ENCODE measurements around the gene CMTM4. TPM values are rescaled to one million over a fixed set of nuclear protein-coding genes. Genes with fewer than 3 reads are reported as not detected.

Gene CMTM4
- total and polyA plus RNA-seq, 2 experiments from 2014 or later, result 14.1 to 77.0 TPM

GRCh38 chr16:66717112-66717675 is 20.7 kb upstream of the CMTM4 start:
- TF ChIP-seq, protein P1, sequence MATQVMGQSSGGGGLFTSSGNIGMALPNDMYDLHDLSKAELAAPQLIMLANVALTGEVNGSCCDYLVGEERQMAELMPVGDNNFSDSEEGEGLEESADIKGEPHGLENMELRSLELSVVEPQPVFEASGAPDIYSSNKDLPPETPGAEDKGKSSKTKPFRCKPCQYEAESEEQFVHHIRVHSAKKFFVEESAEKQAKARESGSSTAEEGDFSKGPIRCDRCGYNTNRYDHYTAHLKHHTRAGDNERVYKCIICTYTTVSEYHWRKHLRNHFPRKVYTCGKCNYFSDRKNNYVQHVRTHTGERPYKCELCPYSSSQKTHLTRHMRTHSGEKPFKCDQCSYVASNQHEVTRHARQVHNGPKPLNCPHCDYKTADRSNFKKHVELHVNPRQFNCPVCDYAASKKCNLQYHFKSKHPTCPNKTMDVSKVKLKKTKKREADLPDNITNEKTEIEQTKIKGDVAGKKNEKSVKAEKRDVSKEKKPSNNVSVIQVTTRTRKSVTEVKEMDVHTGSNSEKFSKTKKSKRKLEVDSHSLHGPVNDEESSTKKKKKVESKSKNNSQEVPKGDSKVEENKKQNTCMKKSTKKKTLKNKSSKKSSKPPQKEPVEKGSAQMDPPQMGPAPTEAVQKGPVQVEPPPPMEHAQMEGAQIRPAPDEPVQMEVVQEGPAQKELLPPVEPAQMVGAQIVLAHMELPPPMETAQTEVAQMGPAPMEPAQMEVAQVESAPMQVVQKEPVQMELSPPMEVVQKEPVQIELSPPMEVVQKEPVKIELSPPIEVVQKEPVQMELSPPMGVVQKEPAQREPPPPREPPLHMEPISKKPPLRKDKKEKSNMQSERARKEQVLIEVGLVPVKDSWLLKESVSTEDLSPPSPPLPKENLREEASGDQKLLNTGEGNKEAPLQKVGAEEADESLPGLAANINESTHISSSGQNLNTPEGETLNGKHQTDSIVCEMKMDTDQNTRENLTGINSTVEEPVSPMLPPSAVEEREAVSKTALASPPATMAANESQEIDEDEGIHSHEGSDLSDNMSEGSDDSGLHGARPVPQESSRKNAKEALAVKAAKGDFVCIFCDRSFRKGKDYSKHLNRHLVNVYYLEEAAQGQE (IDR thresholded peaks at IDR 0.05; ENCODE audit: unreplicated experiment), result no peak
- TF ChIP-seq, protein P2, sequence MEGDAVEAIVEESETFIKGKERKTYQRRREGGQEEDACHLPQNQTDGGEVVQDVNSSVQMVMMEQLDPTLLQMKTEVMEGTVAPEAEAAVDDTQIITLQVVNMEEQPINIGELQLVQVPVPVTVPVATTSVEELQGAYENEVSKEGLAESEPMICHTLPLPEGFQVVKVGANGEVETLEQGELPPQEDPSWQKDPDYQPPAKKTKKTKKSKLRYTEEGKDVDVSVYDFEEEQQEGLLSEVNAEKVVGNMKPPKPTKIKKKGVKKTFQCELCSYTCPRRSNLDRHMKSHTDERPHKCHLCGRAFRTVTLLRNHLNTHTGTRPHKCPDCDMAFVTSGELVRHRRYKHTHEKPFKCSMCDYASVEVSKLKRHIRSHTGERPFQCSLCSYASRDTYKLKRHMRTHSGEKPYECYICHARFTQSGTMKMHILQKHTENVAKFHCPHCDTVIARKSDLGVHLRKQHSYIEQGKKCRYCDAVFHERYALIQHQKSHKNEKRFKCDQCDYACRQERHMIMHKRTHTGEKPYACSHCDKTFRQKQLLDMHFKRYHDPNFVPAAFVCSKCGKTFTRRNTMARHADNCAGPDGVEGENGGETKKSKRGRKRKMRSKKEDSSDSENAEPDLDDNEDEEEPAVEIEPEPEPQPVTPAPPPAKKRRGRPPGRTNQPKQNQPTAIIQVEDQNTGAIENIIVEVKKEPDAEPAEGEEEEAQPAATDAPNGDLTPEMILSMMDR (conservative IDR thresholded peaks at IDR 0.05; ENCODE audit: low read depth in 2 of 2), result peak; percentile 72 to 84
- peak; percentile 34; the same call in 1 of the 2 replicates for TF ChIP-seq POLR2AphosphoS5 (IDR thresholded peaks at IDR 0.05; ENCODE audit: low read depth)

DNA sequence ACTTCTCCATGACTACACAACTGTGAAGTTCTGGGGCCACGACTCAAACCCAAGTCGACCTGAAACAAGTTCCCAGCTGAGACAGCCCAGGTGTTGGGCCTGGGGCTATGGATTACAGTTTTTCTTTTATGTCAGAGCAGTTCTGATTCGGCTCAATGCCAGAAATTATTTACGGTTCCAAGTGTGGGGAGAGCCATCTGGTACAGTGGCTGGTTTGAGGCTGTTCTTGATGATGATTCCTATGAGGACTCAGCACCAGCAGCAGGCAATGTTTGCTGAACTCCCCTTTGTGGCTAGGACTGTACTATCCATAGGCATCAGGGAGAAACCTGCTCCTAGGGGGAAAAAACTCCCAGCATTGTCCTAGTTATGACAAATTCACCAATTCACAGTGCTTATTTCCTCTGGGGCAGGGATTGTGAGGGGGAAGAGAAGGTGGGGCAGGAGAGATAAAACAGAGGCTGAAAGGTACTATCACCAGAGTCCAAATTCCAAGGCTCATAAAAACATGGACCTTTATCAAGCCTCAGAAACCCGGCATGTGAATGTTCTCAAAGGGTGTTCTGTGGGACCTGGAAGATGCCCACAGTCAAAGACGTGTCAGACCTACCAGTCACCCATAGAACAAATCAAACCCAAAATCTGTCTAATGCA is 18.2 kb upstream of the CMTM4 start:
- no peaks in the 10 kb centered on the region for H4K20me1 ChIP-seq (replicated peaks; ENCODE audit: insufficient read depth)
- no peak overlapping the region for H3K27ac ChIP-seq (ENCODE audit: low read depth)
- no peak overlapping the region for H2AFZ ChIP-seq
- no peaks in the 10 kb centered on the region for H3K27me3 ChIP-seq (ENCODE audit: insufficient read depth)
- H3K4me2 ChIP-seq, result no peak overlapping the region
- H3K9me2 ChIP-seq (ENCODE audit: insufficient read depth), result no peaks in the 10 kb centered on the region
- H3F3A ChIP-seq (replicated peaks; ENCODE audit: low read depth), result peaks cover 12% of the 10 kb centered on the region
- no peaks in the 10 kb centered on the region for H3K4me1 Mint-ChIP-seq
- DNase-seq (ENCODE audit: low spot score) (no peak), ATAC-seq (no peak)
- H3K36me3 Mint-ChIP-seq (ENCODE audit: low read depth), result peaks cover 14% of the 10 kb centered on the region
- peaks cover 11% of the 10 kb centered on the region; the same call in 2 of the 3 replicates for H3K9me3 Mint-ChIP-seq
- H3K4me3 ChIP-seq, result no peak overlapping the region
- H3K4me1 ChIP-seq (ENCODE audit: insufficient read depth), result no peaks in the 10 kb centered on the region
- no peak overlapping the region for H3K4me3 Mint-ChIP-seq
- no peak overlapping the region; the same call in 1 of the 2 replicates for H3K27ac Mint-ChIP-seq
- 0 out of 2 replicates have a peak, but pooled peaks cover 5% of the 10 kb centered on the region for H3K36me3 ChIP-seq (ENCODE audit: insufficient read depth)
- no peaks in the 10 kb centered on the region for H3K79me2 ChIP-seq (replicated peaks; ENCODE audit: insufficient read depth)
- peaks cover 4% of the 10 kb centered on the region for H3K27me3 Mint-ChIP-seq (ENCODE audit: insufficient read depth, low read depth, poor library complexity)
- TF ChIP-seq, protein P1 (IDR thresholded peaks at IDR 0.05; ENCODE audit: unreplicated experiment), result no peak
- TF ChIP-seq CREB1 (CRISPR knock-in tag; IDR thresholded peaks at IDR 0.05; ENCODE audit: low read depth), result no peak

More at GRCh38 chr16:66717112-66717675, 20.7 kb upstream of the CMTM4 start:
- peaks cover 3% of the 10 kb centered on the region for H3K27me3 Mint-ChIP-seq (ENCODE audit: insufficient read depth, low read depth, poor library complexity)
- peaks cover 5% of the 10 kb centered on the region; the same call in 2 of the 3 replicates for H3K9me3 Mint-ChIP-seq
- no peaks in the 10 kb centered on the region for H3K27me3 ChIP-seq (ENCODE audit: insufficient read depth)
- no peak overlapping the region for H3K4me3 ChIP-seq
- H3K4me2 ChIP-seq, result no peak overlapping the region
- H2AFZ ChIP-seq, result no peak overlapping the region
- H3K4me1 ChIP-seq (ENCODE audit: insufficient read depth), result no peaks in the 10 kb centered on the region
- H3K79me2 ChIP-seq (replicated peaks; ENCODE audit: insufficient read depth), result no peaks in the 10 kb centered on the region
- ATAC-seq, result peak; percentile 92
- no peaks in the 10 kb centered on the region; the same call in 1 of the 2 replicates for H4K20me1 ChIP-seq (replicated peaks; ENCODE audit: insufficient read depth)
- H3K4me1 Mint-ChIP-seq, result no peaks in the 10 kb centered on the region
- H3K27ac Mint-ChIP-seq, result no peak overlapping the region
- peaks cover 10% of the 10 kb centered on the region; the same call in 1 of the 2 replicates for H3K36me3 ChIP-seq (ENCODE audit: insufficient read depth)
- no peaks in the 10 kb centered on the region for H3K9me2 ChIP-seq (ENCODE audit: insufficient read depth)
- peaks cover 12% of the 10 kb centered on the region for H3F3A ChIP-seq (replicated peaks; ENCODE audit: low read depth)
- H3K27ac ChIP-seq (ENCODE audit: low read depth), result peak overlapping the region; percentile 83; the same call in 1 of the 2 replicates
- peaks cover 26% of the 10 kb centered on the region for H3K36me3 Mint-ChIP-seq (ENCODE audit: low read depth)
- H3K4me3 Mint-ChIP-seq, result no peak overlapping the region
- peak; percentile 80 for DNase-seq (ENCODE audit: low spot score)

All from GM23338 (cell line).